T-helper 1 cell treated with Interleukin-12 subunit alpha and Interleukin-12 subunit beta and Interleukin-4 antibody, amounts not matched to agents 30 ng/mL and 1 ng/mL, for 36 hours (primary cell): Measurements from ENCODE around the gene TRAM2. TPM values are rescaled to one million over a fixed set of nuclear protein-coding genes. Genes with fewer than 3 reads are reported as not detected.

ENCODE experiments used
- intact Hi-C: fragments of 100-400 bp; cut with micrococcal nuclease; formaldehyde crosslinking; loops from one replicate; pipeline ENCODE4 v1.15.1; 2024
- total RNA-seq: library from RNA; stranded (reverse); gene quantifications from 2 replicates; pipeline ENCODE4 v1.2.3, GENCODE V29; 2022

The TRAM2 gene
- total RNA-seq, 1 donor from 2014 or later: 13.7 TPM

- intact Hi-C loops: loop anchor here (2.0 kb wide), 2 partner anchors 42 to 114 kb away; partner anchors contain the start of gene EFHC1
Measured at GRCh38 chr6:52534363-52534762, 42.5 kb downstream of the TRAM2 start.

GRCh38 chr6:52533491-52533890, 43.4 kb downstream of the TRAM2 start:
- intact Hi-C loops: no loop called here

- intact Hi-C loops: no loop called here
Measured at GRCh38 chr6:52532457-52532856, 44.4 kb downstream of the TRAM2 start.

- intact Hi-C loops: no loop called here
Measured at GRCh38 chr6:52531834-52532233, 45.0 kb downstream of the TRAM2 start.

GRCh38 chr6:52531396-52531795, 45.5 kb downstream of the TRAM2 start:
- intact Hi-C loops: no loop called here

GRCh38 chr6:52530351-52530750, 46.5 kb downstream of the TRAM2 start:
- intact Hi-C loops: no loop called here

GRCh38 chr6:52529311-52529710, 47.5 kb downstream of the TRAM2 start:
- intact Hi-C loops: no loop called here

- intact Hi-C loops: no loop called here
Measured at GRCh38 chr6:52527436-52527835, 49.4 kb downstream of the TRAM2 start.

GRCh38 chr6:52526634-52527033, 50.2 kb downstream of the TRAM2 start:
- intact Hi-C loops: no loop called here

- intact Hi-C loops: no loop called here
Measured at GRCh38 chr6:52524918-52525317, 51.9 kb downstream of the TRAM2 start.

GRCh38 chr6:52523378-52524142, 53.3 kb downstream of the TRAM2 start:
- intact Hi-C loops: no loop called here

- intact Hi-C loops: no loop called here
Measured at GRCh38 chr6:52522655-52523054, 54.2 kb downstream of the TRAM2 start.

- intact Hi-C loops: no loop called here
Measured at GRCh38 chr6:52522151-52522626, 54.7 kb downstream of the TRAM2 start.

- intact Hi-C loops: no loop called here
Measured at GRCh38 chr6:52519618-52520017, 57.2 kb downstream of the TRAM2 start.

GRCh38 chr6:52518279-52518945, 58.4 kb downstream of the TRAM2 start:
- intact Hi-C loops: no loop called here

- intact Hi-C loops: no loop called here
Measured at GRCh38 chr6:52517502-52518278, 59.2 kb downstream of the TRAM2 start.

- intact Hi-C loops: loop anchor here (1.0 kb wide), 1 partner anchor 20 kb away; no protein-coding TSS in a partner anchor
Measured at GRCh38 chr6:52516943-52517342, 59.9 kb downstream of the TRAM2 start.

- intact Hi-C loops: loop anchor here (1.0 kb wide), 1 partner anchor 21 kb away; no protein-coding TSS in a partner anchor
Measured at GRCh38 chr6:52516269-52516668, 60.6 kb downstream of the TRAM2 start.

- intact Hi-C loops: no loop called here
Measured at GRCh38 chr6:52515219-52515960, 61.5 kb downstream of the TRAM2 start.

GRCh38 chr6:52514514-52514913, 62.3 kb downstream of the TRAM2 start:
- intact Hi-C loops: no loop called here

GRCh38 chr6:52513896-52514295, 63.0 kb downstream of the TRAM2 start:
- intact Hi-C loops: no loop called here
